ENCODE measurements around the gene CHST15. TPM values are rescaled to one million over a fixed set of nuclear protein-coding genes. Genes with fewer than 3 reads are reported as not detected.

CHST15 gene
- total RNA-seq, 1 experiment from 2014 or later: 17.1 TPM

DNA sequence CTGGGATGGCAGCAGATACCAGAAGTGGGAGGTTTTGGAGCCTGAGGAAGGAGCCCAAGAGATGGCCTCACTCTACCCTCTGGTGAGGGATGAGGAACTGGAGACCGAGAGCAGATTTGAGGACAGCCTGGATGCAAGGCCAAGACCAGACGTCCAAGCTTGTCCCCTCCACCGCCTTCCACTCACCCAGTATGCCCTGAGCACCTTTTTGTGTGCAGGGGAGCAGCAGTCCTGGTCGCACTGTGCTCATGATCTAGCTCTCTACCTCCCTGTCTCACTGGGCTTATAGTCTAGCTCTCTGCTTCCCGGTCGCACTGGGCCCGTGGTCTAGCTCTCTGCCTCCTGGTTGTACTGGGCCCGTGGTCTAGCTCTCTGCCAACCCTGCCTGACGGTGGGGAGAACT is 33.6 kb upstream of the CHST15 start:
- H3K27ac ChIP-seq (ENCODE audit: low read length): no peak overlapping the region
- no peak for TF ChIP-seq EZH2phosphoT487 (IDR thresholded peaks at IDR 0.05; ENCODE audit: borderline replicate concordance, low read length)
- no peak for TF ChIP-seq EZH2 (IDR thresholded peaks at IDR 0.05; ENCODE audit: low read length, unreplicated experiment)
- TF ChIP-seq, protein P1, sequence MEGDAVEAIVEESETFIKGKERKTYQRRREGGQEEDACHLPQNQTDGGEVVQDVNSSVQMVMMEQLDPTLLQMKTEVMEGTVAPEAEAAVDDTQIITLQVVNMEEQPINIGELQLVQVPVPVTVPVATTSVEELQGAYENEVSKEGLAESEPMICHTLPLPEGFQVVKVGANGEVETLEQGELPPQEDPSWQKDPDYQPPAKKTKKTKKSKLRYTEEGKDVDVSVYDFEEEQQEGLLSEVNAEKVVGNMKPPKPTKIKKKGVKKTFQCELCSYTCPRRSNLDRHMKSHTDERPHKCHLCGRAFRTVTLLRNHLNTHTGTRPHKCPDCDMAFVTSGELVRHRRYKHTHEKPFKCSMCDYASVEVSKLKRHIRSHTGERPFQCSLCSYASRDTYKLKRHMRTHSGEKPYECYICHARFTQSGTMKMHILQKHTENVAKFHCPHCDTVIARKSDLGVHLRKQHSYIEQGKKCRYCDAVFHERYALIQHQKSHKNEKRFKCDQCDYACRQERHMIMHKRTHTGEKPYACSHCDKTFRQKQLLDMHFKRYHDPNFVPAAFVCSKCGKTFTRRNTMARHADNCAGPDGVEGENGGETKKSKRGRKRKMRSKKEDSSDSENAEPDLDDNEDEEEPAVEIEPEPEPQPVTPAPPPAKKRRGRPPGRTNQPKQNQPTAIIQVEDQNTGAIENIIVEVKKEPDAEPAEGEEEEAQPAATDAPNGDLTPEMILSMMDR (conservative IDR thresholded peaks at IDR 0.05; ENCODE audit: low read depth, low read length): no peak
- no peaks in the 10 kb centered on the region for H3K9me2 ChIP-seq (replicated peaks; ENCODE audit: low read length)
- H3K4me2 ChIP-seq (ENCODE audit: low read length): no peak overlapping the region
- no peak overlapping the region for H3K4me3 ChIP-seq (ENCODE audit: low read length)
- CTCF ChIA-PET: no interaction called here
- intact Hi-C loops (cut with micrococcal nuclease): no loop called here
- POLR2A ChIA-PET (ENCODE audit: unreplicated experiment): no interaction called here
- H3K79me2 ChIP-seq (ENCODE audit: low read length): no peaks in the 10 kb centered on the region
- H3K4me1 ChIP-seq (ENCODE audit: insufficient read depth, low read length): no peaks in the 10 kb centered on the region
- H3K9me3 ChIP-seq (ENCODE audit: low read length): no peaks in the 10 kb centered on the region
- H3K27me3 ChIP-seq (ENCODE audit: low read length): no peaks in the 10 kb centered on the region
- ATAC-seq (no peak), DNase-seq (no peak)
- no peak overlapping the region for H2AFZ ChIP-seq (ENCODE audit: low read length)
- BruUV-seq (replicated peaks): no TSS peak
- no peaks in the 10 kb centered on the region for H4K20me1 ChIP-seq (ENCODE audit: low read length)
- H3F3A ChIP-seq (ENCODE audit: low read length, unreplicated experiment): no peaks in the 10 kb centered on the region
- no peaks in the 10 kb centered on the region for H3K36me3 ChIP-seq (ENCODE audit: low read depth, low read length)
- no peak overlapping the region for H3K9ac ChIP-seq (ENCODE audit: low read length)

DNA sequence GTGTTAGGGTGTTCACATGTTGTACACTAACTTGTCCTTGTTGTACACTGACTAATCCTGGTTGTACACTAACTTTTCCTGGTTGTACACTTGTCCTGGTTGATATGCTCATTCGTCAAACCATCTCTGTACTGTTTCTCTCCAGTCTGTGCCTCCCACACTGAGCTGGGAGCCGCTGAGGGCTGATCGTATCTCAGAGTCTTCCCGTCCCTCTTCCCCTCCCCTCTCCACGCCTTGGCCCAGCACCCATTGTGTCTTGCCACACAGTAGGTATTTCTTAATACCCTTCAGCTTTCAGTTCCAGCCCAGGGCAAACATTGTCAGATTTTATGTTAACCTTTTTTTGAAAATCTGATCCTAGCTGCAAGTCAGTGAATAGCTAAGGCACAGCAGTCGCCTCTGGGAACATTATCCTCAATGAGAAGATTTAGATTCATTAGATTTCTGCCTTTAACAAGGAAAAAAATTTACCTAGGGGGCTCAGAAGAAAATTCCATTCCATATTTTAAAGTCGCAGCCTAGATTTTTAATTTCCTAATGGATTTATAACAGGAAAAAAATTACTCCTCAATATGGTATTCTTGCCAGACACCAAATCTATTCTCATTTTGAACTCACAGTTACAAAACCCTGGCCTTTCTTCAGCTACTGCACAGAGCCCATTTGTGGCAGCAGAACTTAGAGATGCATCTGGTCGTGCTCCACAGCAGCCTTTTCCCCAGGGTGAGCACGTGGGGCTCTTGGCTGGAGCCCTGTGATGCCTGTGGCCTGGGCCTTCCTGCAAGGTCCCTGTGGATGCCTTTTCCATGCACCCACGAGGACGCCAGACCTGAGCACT is 33.0 kb upstream of the CHST15 start:
- H3K27me3 ChIP-seq (ENCODE audit: low read length): no peaks in the 10 kb centered on the region
- H3K36me3 ChIP-seq (ENCODE audit: low read depth, low read length): no peaks in the 10 kb centered on the region
- no peak overlapping the region for H3K27ac ChIP-seq (ENCODE audit: low read length)
- H3K4me3 ChIP-seq (ENCODE audit: low read length): no peak overlapping the region
- DNase-seq (no peak), ATAC-seq (no peak)
- H3K4me1 ChIP-seq (ENCODE audit: insufficient read depth, low read length): no peaks in the 10 kb centered on the region
- H3K9ac ChIP-seq (ENCODE audit: low read length): no peak overlapping the region
- no peak overlapping the region for H2AFZ ChIP-seq (ENCODE audit: low read length)
- H4K20me1 ChIP-seq (ENCODE audit: low read length): no peaks in the 10 kb centered on the region
- no peak overlapping the region for H3K4me2 ChIP-seq (ENCODE audit: low read length)
- BruUV-seq (replicated peaks): no TSS peak
- no peak for TF ChIP-seq EZH2phosphoT487 (IDR thresholded peaks at IDR 0.05; ENCODE audit: borderline replicate concordance, low read length)
- TF ChIP-seq, protein P1 (conservative IDR thresholded peaks at IDR 0.05; ENCODE audit: low read depth, low read length): no peak
- TF ChIP-seq EZH2 (IDR thresholded peaks at IDR 0.05; ENCODE audit: low read length, unreplicated experiment): no peak
- no peaks in the 10 kb centered on the region for H3F3A ChIP-seq (ENCODE audit: low read length, unreplicated experiment)
- H3K79me2 ChIP-seq (ENCODE audit: low read length): no peaks in the 10 kb centered on the region
- ChIA-PET CTCF (no interaction called here), POLR2A (ENCODE audit: unreplicated experiment) (no interaction called here)
- H3K9me3 ChIP-seq (ENCODE audit: low read length): no peaks in the 10 kb centered on the region
- intact Hi-C loops (cut with micrococcal nuclease): no loop called here
- no peaks in the 10 kb centered on the region for H3K9me2 ChIP-seq (replicated peaks; ENCODE audit: low read length)

Data from PC-3 (cell line).